Measurements from ENCODE around the gene MAPK6. TPM values are rescaled to one million over a fixed set of nuclear protein-coding genes. Genes with fewer than 3 reads are reported as not detected.

MAPK6 gene
- total RNA-seq, 4 donors from 2014 or later: 53.8 to 162 (median 69.2) TPM

- DNase-seq: no peak
- intact Hi-C loops (cut with DNase I): no loop called here
- Histone ChIP-seq H3K27me3 (no peaks in the 10 kb centered on the region), H3K4me3 (no peak overlapping the region), H3K36me3 (no peaks in the 10 kb centered on the region), H3K27ac (peak overlapping the region; percentile 25 to 89 (median 80)), H3K9me3 (no peaks in the 10 kb centered on the region), H3K4me1 (peaks cover 21 to 61% (median 26%) of the 10 kb centered on the region in 3 donors)
- 49 to 70% methylated on average over 6 of the region's 6 CpGs for WGBS, 2 donors
- TF ChIP-seq CTCF (IDR thresholded peaks at IDR 0.05): no peak
- TF ChIP-seq POLR2A (IDR thresholded peaks at IDR 0.05): no peak
These were observed 14.2 kb upstream of the MAPK6 start for GRCh38 chr15:52004806-52005205.

GRCh38 chr15:52005748-52006701 lies 13.0 kb upstream of the MAPK6 start:
- TF ChIP-seq POLR2A (IDR thresholded peaks at IDR 0.05) (no peak), CTCF (IDR thresholded peaks at IDR 0.05) (no peak)
- 35 to 45% methylated on average over 5 of the region's 5 CpGs for WGBS, 2 donors
- Histone ChIP-seq H3K36me3 (no peaks in the 10 kb centered on the region), H3K9me3 (no peaks in the 10 kb centered on the region), H3K4me1 (peaks cover 21 to 73% (median 26%) of the 10 kb centered on the region in 3 donors), H3K27me3 (no peaks in the 10 kb centered on the region), H3K27ac (peak overlapping the region; percentile 63 to 89 (median 80)), H3K4me3 (no peak overlapping the region)
- no peak for DNase-seq
- intact Hi-C loops (cut with DNase I): no loop called here

GRCh38 chr15:52006702-52007340 lies 12.2 kb upstream of the MAPK6 start:
- TF ChIP-seq POLR2A (IDR thresholded peaks at IDR 0.05) (no peak), CTCF (IDR thresholded peaks at IDR 0.05) (no peak)
- Histone ChIP-seq H3K4me3 (no peak overlapping the region), H3K4me1 (peaks cover 21 to 81% (median 29%) of the 10 kb centered on the region in 3 donors), H3K27me3 (no peaks in the 10 kb centered on the region), H3K27ac (peak overlapping the region; percentile 63 to 89 (median 80)), H3K36me3 (no peaks in the 10 kb centered on the region), H3K9me3 (no peaks in the 10 kb centered on the region)
- no peak for DNase-seq
- 55 to 60% methylated on average over 3 of the region's 3 CpGs for WGBS, 2 donors
- intact Hi-C loops (cut with DNase I): no loop called here

GRCh38 chr15:52008359-52008697 lies 10.7 kb upstream of the MAPK6 start:
- WGBS, 2 donors: 84 to 90% methylated on average over 5 of the region's 5 CpGs
- peaks cover 21 to 96% (median 37%) of the 10 kb centered on the region in 3 donors for H3K4me1 ChIP-seq

More at GRCh38 chr15:52008359-52008697, 10.7 kb upstream of the MAPK6 start:
- no peak overlapping the region for H3K4me3 ChIP-seq
- intact Hi-C loops (cut with DNase I): no loop called here
- TF ChIP-seq POLR2A (IDR thresholded peaks at IDR 0.05): no peak
- no peak for TF ChIP-seq CTCF (IDR thresholded peaks at IDR 0.05)
- peak overlapping the region in 3 of 4 donors; percentile 73 to 89 (median 87) for H3K27ac ChIP-seq
- H3K36me3 ChIP-seq: no peaks in the 10 kb centered on the region
- no peak for DNase-seq
- H3K27me3 ChIP-seq: no peaks in the 10 kb centered on the region
- H3K9me3 ChIP-seq: no peaks in the 10 kb centered on the region
